ENCODE data around the gene GPR33.
"Not testable (repeated sequence)": the region's sequence is repeated elsewhere in the genome, so short reads cannot be mapped to it uniquely, and the experiment has no call there.

The GPR33 gene

GRCh38 chr14:31479027-31479426 is 8.8 kb downstream of the GPR33 start:
- no peak for DNase-seq

DNA sequence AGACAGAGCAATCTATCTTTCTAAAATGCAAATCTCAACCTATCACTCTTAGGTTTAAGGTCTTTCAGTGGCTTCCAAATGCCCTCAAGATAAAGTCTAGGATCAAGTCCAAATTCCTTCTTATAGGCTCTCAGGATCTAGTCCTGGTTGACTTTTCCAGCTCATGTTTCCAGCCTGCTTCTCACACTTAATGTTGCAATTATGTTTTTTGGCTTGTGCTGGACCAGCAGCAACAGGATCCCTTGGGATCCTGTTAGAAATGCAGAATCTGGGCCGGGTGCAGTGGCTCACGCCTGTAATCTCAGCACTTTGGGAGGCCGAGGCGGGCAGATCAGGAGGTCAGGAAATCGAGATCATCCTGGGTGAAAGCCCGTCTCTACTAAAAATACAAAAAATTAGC is 10.6 kb downstream of the GPR33 start:
- H3K36me3 ChIP-seq = no peaks in the 10 kb centered on the region
- no peak overlapping the region for H3K4me3 ChIP-seq
- TF ChIP-seq CTCF (IDR thresholded peaks at IDR 0.05) = no peak
- no peaks in the 10 kb centered on the region for H3K27me3 ChIP-seq
- intact Hi-C loops (cut with DNase I; ENCODE audit: low total_unique reads) = no loop called here
- no peaks in the 10 kb centered on the region for H3K9me3 ChIP-seq
- peaks cover 0 to 18% (median 8%) of the 10 kb centered on the region in 4 donors for H3K4me1 ChIP-seq
- no peak for DNase-seq
- H3K27ac ChIP-seq = peak overlapping the region; percentile 6 to 67

More at GRCh38 chr14:31479027-31479426, 8.8 kb downstream of the GPR33 start:
- H3K4me1 ChIP-seq = peaks cover 0 to 18% (median 8%) of the 10 kb centered on the region in 4 donors
- no peaks in the 10 kb centered on the region for H3K27me3 ChIP-seq
- no peaks in the 10 kb centered on the region for H3K9me3 ChIP-seq
- no peak overlapping the region for H3K4me3 ChIP-seq
- no peak overlapping the region for H3K27ac ChIP-seq
- intact Hi-C loops (cut with DNase I; ENCODE audit: low total_unique reads) = no loop called here
- TF ChIP-seq CTCF (IDR thresholded peaks at IDR 0.05) = no peak
- no peaks in the 10 kb centered on the region for H3K36me3 ChIP-seq

DNA sequence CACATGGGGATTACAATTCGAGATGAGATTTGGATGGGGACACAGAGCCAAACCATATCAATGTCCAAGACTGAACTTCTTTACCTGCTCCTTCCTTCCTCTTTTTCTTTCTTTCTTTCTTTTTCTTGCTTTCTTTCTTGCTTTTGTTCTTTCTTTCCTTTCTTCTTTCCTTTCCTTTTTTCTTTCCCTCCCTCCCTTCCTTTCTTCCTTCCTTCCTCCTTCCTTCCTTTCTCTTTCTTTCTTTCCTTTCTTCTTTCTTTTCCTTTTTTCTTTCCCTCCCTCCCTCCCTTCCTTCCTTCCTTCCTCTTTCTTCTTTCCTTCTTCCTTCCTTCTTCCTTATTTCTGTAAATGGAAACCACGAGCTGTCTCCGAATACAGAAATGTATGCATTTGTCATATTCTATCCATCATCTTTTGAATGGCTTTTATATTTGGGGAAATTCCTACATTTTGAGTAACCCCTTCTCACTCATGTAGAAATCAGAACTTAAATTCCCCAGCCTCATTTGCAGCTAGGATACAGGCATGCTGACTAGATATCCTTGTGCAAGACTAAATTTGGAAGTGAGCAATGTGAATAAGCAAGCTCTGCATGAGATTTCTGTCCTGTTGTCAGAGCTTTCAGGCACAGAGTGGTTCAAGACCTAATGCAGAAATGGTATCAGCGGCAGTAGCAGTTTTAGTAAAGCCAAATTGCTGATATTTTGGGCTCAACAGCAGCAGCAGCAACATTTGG is 11.5 kb downstream of the GPR33 start:
- Histone ChIP-seq H3K4me3 (no peak overlapping the region), H3K4me1 (peaks cover 0 to 18% (median 8%) of the 10 kb centered on the region in 4 donors), H3K36me3 (no peaks in the 10 kb centered on the region), H3K27me3 (no peaks in the 10 kb centered on the region), H3K27ac (peak overlapping the region; percentile 6 to 67), H3K9me3 (no peaks in the 10 kb centered on the region)
- DNase-seq = no peak
- no peak for TF ChIP-seq CTCF (IDR thresholded peaks at IDR 0.05)
- intact Hi-C loops (cut with DNase I; ENCODE audit: low total_unique reads) = no loop called here

GRCh38 chr14:31466554-31466953 is 21.3 kb downstream of the GPR33 start:
- no peak overlapping the region for H3K27ac ChIP-seq
- intact Hi-C loops (cut with DNase I; ENCODE audit: low total_unique reads) = no loop called here

DNA sequence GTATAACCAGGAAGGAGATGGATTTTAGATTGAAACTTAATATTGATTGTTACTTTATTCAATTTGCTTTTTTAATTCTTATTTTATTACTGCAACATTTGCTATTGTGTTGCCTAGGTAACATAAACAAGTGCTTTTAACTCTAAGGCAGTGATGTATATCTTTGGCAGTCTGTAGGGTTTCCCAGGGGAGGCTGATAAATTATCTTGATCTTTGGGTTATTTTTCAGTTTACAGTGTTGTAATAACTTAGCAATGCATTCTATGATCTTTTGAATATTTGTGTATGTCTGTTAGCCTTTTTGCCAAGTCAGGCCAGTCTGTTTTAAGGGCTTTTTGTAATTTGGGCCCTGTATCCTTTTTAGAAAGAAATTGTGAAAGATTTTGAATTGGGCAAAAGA is 22.7 kb downstream of the GPR33 start:
- H3K4me3 ChIP-seq = no peak overlapping the region
- no peaks in the 10 kb centered on the region for H3K27me3 ChIP-seq
- DNase-seq = no peak
- no peaks in the 10 kb centered on the region for H3K9me3 ChIP-seq
- H3K4me1 ChIP-seq = peaks cover 0 to 10% (median 0%) of the 10 kb centered on the region in 4 donors
- no peak overlapping the region for H3K27ac ChIP-seq
- H3K36me3 ChIP-seq = no peaks in the 10 kb centered on the region
- TF ChIP-seq CTCF (IDR thresholded peaks at IDR 0.05) = no peak
- intact Hi-C loops (cut with DNase I; ENCODE audit: low total_unique reads) = no loop called here

More at GRCh38 chr14:31466554-31466953, 21.3 kb downstream of the GPR33 start:
- H3K9me3 ChIP-seq = no peaks in the 10 kb centered on the region
- TF ChIP-seq CTCF (IDR thresholded peaks at IDR 0.05) = no peak
- H3K4me1 ChIP-seq = peaks cover 0 to 10% (median 0%) of the 10 kb centered on the region in 4 donors
- no peak for DNase-seq
- no peak overlapping the region for H3K4me3 ChIP-seq
- no peaks in the 10 kb centered on the region for H3K36me3 ChIP-seq
- no peaks in the 10 kb centered on the region for H3K27me3 ChIP-seq

DNA sequence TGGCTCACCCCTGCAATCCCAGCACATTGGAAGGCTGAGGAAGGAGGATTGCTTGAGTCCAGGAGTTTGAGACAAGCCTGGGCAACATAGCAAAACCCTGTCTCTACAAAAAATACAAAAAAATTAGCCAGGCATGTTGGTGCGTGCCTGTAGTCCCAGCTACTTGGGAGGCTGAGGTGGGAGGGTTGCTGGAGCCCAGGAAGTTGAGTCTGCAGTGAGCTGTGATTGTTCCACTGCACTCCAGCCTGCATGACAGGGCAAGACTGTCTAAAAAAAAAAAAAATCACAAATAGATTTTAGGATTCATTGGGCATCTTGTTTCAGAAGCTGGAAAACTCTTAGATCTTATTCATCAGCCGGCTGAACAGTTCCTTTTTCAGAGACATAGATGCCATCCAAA is 25.4 kb downstream of the GPR33 start:
- intact Hi-C loops (cut with DNase I; ENCODE audit: low total_unique reads); H3K9me3 ChIP-seq; H3K4me3 ChIP-seq; H3K27ac ChIP-seq; H3K27me3 ChIP-seq; DNase-seq; H3K36me3 ChIP-seq: not testable (repeated sequence)
- H3K4me1 ChIP-seq = peaks cover 0 to 20% (median 2%) of the 10 kb centered on the region in 4 donors

Measured in tibial artery (tissue), 4 donors.